H9 (cell line): Measurements from ENCODE around the gene FAM149B1. TPM values are rescaled to one million over a fixed set of nuclear protein-coding genes. Genes with fewer than 3 reads are reported as not detected.

Source experiments
- DNase-seq: peaks from one replicate; pipeline ENCODE4 v3.0.0-alpha.2; 2017
- H2AFZ ChIP-seq: one replicate; pipeline ENCODE4 v1.6.1; 2013; ENCODE audit warnings: mild to moderate bottlenecking, low read length, control low read depth, moderate library complexity
- H2AK5ac ChIP-seq: 2 replicates; pipeline ENCODE4 v1.6.1; 2013; ENCODE audit warnings: low read length, control low read depth, mixed read lengths; ENCODE audit not compliant: insufficient read length
- H2BK120ac ChIP-seq: one replicate; pipeline ENCODE4 v1.6.1; 2013; ENCODE audit warnings: low read depth, mild to moderate bottlenecking, low read length, control low read depth, inconsistent platforms; ENCODE audit not compliant: poor library complexity, severe bottlenecking
- H2BK12ac ChIP-seq: 2 replicates; pipeline ENCODE4 v1.6.1; 2013; ENCODE audit warnings: low read length, control low read depth, mixed read lengths, low read depth; ENCODE audit not compliant: insufficient read length
- H2BK15ac ChIP-seq: 2 replicates; pipeline ENCODE4 v1.6.1; 2013; ENCODE audit warnings: low read depth, low read length, control low read depth
- H2BK20ac ChIP-seq: one replicate; pipeline ENCODE4 v1.6.1; 2013; ENCODE audit warnings: low read depth, mild to moderate bottlenecking, low read length, control low read depth, inconsistent platforms; ENCODE audit not compliant: poor library complexity, severe bottlenecking
- H2BK5ac ChIP-seq: 2 replicates; pipeline ENCODE4 v1.6.1; 2013; ENCODE audit warnings: low read length, control low read depth, mixed read lengths; ENCODE audit not compliant: insufficient read length
- H3K14ac ChIP-seq: 2 replicates; pipeline ENCODE4 v1.6.1; 2013; ENCODE audit warnings: low read length, control low read depth; ENCODE audit not compliant: insufficient read depth
- H3K18ac ChIP-seq: 2 replicates; pipeline ENCODE4 v1.6.1; 2013; ENCODE audit warnings: low read depth, mild to moderate bottlenecking, mixed read lengths, low read length, control low read depth; ENCODE audit not compliant: insufficient read length
- H3K23ac ChIP-seq: 2 replicates; pipeline ENCODE4 v1.6.1; 2013; ENCODE audit warnings: low read length, control low read depth, mixed read lengths, low read depth; ENCODE audit not compliant: insufficient read length
- H3K23me2 ChIP-seq: 2 replicates; pipeline ENCODE4 v1.6.1; 2013; ENCODE audit warnings: low read depth, mild to moderate bottlenecking, mixed read lengths, low read length, control low read depth; ENCODE audit not compliant: insufficient read length, poor library complexity, severe bottlenecking
- H3K27ac ChIP-seq: 2 replicates; pipeline ENCODE4 v1.5.1; 2013; ENCODE audit warnings: low read length, control low read depth, mixed read lengths, low read depth; ENCODE audit not compliant: insufficient read length
- H3K27me3 ChIP-seq: 2 replicates; pipeline ENCODE4 v1.6.1; 2013; ENCODE audit warnings: low read length, control low read depth, inconsistent platforms; ENCODE audit not compliant: insufficient read depth
- H3K4ac ChIP-seq: 2 replicates; pipeline ENCODE4 v1.6.1; 2013; ENCODE audit warnings: low read depth, mild to moderate bottlenecking, control low read depth, inconsistent platforms, low read length, moderate library complexity
- H3K4me1 ChIP-seq: 2 replicates; pipeline ENCODE4 v1.6.1; 2013; ENCODE audit warnings: low read length, control low read depth, inconsistent platforms; ENCODE audit not compliant: insufficient read depth
- H3K4me2 ChIP-seq: 2 replicates; pipeline ENCODE4 v1.6.1; 2013; ENCODE audit warnings: low read length, control low read depth, mixed read lengths; ENCODE audit not compliant: insufficient read length, insufficient read depth
- H3K56ac ChIP-seq: 2 replicates; pipeline ENCODE4 v1.6.1; 2013; ENCODE audit warnings: low read depth, mild to moderate bottlenecking, mixed read lengths, low read length, control low read depth; ENCODE audit not compliant: insufficient read length
- H3K79me1 ChIP-seq: 2 replicates; pipeline ENCODE4 v1.6.1; 2013; ENCODE audit warnings: low read depth, mild to moderate bottlenecking, moderate library complexity, low read length, control low read depth, inconsistent platforms; ENCODE audit not compliant: insufficient read depth, poor library complexity, severe bottlenecking
- H3K79me2 ChIP-seq: 2 replicates; pipeline ENCODE4 v1.6.1; 2013; ENCODE audit warnings: low read length, control low read depth, inconsistent platforms; ENCODE audit not compliant: insufficient read depth
- H3K9ac ChIP-seq: 2 replicates; pipeline ENCODE4 v1.6.1; 2013; ENCODE audit warnings: low read length, control low read depth, mixed read lengths; ENCODE audit not compliant: insufficient read length; ENCODE audit errors: extremely low read depth
- H3K9me3 ChIP-seq: one replicate; pipeline ENCODE4 v1.6.1; 2013; ENCODE audit warnings: low read depth, low read length, inconsistent platforms; ENCODE audit not compliant: control insufficient read depth
- H3T11ph ChIP-seq: one replicate; pipeline ENCODE4 v1.6.1; 2013; ENCODE audit warnings: mild to moderate bottlenecking, low read length, control low read depth, inconsistent platforms
- H4K20me1 ChIP-seq: one replicate; pipeline ENCODE4 v1.6.1; 2013; ENCODE audit not compliant: control insufficient read depth, insufficient read length, insufficient read depth
- H4K5ac ChIP-seq: 2 replicates; pipeline ENCODE4 v1.6.1; 2013; ENCODE audit warnings: low read depth, mild to moderate bottlenecking, mixed read lengths, low read length, control low read depth; ENCODE audit not compliant: insufficient read length
- H4K8ac ChIP-seq: replicated peaks from 2 replicates; pipeline ENCODE4 v1.6.1; 2013; ENCODE audit warnings: low read length, control low read depth, mixed read lengths, low read depth; ENCODE audit not compliant: insufficient read length
- H4K91ac ChIP-seq: 2 replicates; pipeline ENCODE4 v1.6.1; 2013; ENCODE audit warnings: low read depth, mild to moderate bottlenecking, moderate library complexity, mixed read lengths, low read length, control low read depth; ENCODE audit not compliant: insufficient read length
- H3K27ac Mint-ChIP-seq, 3 experiments: 2 replicates in 2 of 3; 3 replicates in 1 of 3; pipeline ENCODE4 v1.8.0; 2020 to 2021; ENCODE audit warnings: mixed read lengths in 3 of 3, mild to moderate bottlenecking in 1 of 3, moderate library complexity in 1 of 3
- H3K27me3 Mint-ChIP-seq: 2 replicates; pipeline ENCODE4 v1.8.0; 2021; ENCODE audit warnings: low read depth, mild to moderate bottlenecking, moderate library complexity, mixed read lengths
- H3K36me3 Mint-ChIP-seq, 3 experiments: 2 replicates in 2 of 3; 3 replicates in 1 of 3; pipeline ENCODE4 v1.8.0; 2020 to 2021; ENCODE audit warnings: low read depth in 3 of 3, mixed read lengths in 3 of 3; ENCODE audit not compliant: insufficient read depth in 1 of 3
- H3K4me1 Mint-ChIP-seq, 2 experiments: 2 replicates each; pipeline ENCODE4 v1.8.0; 2020; ENCODE audit warnings: mixed read lengths in 2 of 2
- H3K4me3 Mint-ChIP-seq, 2 experiments: 2 replicates in 1 of 2; 3 replicates in 1 of 2; pipeline ENCODE4 v1.8.0; 2020 to 2021; ENCODE audit warnings: mild to moderate bottlenecking in 2 of 2, mixed read lengths in 2 of 2, moderate library complexity in 1 of 2
- H3K9me3 Mint-ChIP-seq, 2 experiments: 2 replicates in 1 of 2; 3 replicates in 1 of 2; pipeline ENCODE4 v1.8.0; 2020; ENCODE audit warnings: mild to moderate bottlenecking in 2 of 2, mixed read lengths in 2 of 2, moderate library complexity in 1 of 2
- CTCF ChIP-seq: fragments of 200-600 bp; sonication (generic); conservative IDR thresholded peaks from 3 replicates; pipeline ENCODE4 v1.8.0; 2021; ENCODE audit warnings: antibody characterized with exemption, mild to moderate bottlenecking
- WGBS: extraction: QIAGEN DNeasy Blood & Tissue Kit; methylation state at CpG from one replicate; pipeline ENCODE4 v1.1.7; 2013; ENCODE audit warnings: missing lambda C conversion rate, low lambda C conversion rate, mixed read lengths; ENCODE audit not compliant: insufficient read length; ENCODE audit errors: extremely low coverage; 5-methylcytosine and 5-hydroxymethylcytosine counted together
- total RNA-seq: library from RNA; stranded (reverse); gene quantifications from 2 replicates; pipeline ENCODE4 v1.2.1, GENCODE V29; 2021

Gene FAM149B1
- total RNA-seq, 1 experiment from 2014 or later, result 17.9 TPM

DNA sequence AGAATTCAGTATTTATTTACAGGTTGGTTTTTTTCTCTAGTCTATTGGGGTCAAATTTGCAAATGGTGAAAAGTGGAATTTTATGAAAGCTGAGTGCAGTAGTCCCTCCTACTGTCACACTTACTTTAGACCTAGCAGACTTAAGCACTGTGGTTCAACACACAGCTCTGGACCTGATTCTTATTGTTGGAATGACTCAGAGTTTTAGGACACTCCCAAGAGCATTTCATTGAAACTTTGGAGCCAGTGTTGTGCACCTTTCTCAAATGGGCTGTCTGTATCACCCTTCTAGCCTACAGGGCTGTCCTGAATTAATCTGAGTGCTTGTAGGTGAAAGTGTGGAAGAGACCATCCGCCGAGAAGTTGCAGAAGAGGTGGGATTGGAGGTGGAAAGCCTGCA is 41.6 kb upstream of the FAM149B1 start:
- Histone ChIP-seq H2AFZ (no peak overlapping the region), H3K23me2 (no peaks in the 10 kb centered on the region), H2BK120ac (no peak overlapping the region), H3K4me1 (no peaks in the 10 kb centered on the region), H4K5ac (no peak overlapping the region), H2BK15ac (no peak overlapping the region), H3K79me2 (no peaks in the 10 kb centered on the region), H3K79me1 (peaks cover 3% of the 10 kb centered on the region), H3K27ac (no peak overlapping the region), H4K8ac (no peak overlapping the region), H4K91ac (no peak overlapping the region), H3K23ac (no peak overlapping the region), H3K4me2 (no peak overlapping the region), H3K14ac (no peak overlapping the region), H2BK5ac (no peak overlapping the region), H3K9ac (no peak overlapping the region), H3K56ac (no peak overlapping the region), H2BK12ac (no peak overlapping the region), H3K4ac (no peak overlapping the region), H3K9me3 (no peaks in the 10 kb centered on the region), H4K20me1 (no peaks in the 10 kb centered on the region), H3K27me3 (no peaks in the 10 kb centered on the region), H3K18ac (no peak overlapping the region), H2BK20ac (no peak overlapping the region), H3T11ph (no peak overlapping the region), H2AK5ac (no peak overlapping the region)
- H3K9me3 Mint-ChIP-seq, result no peaks in the 10 kb centered on the region
- H3K27ac Mint-ChIP-seq, result peak overlapping the region in 1 of 3 experiments; percentile 6; a peak in 1 of 7 replicates
- H3K27me3 Mint-ChIP-seq, result no peaks in the 10 kb centered on the region
- no peak overlapping the region for H3K4me3 Mint-ChIP-seq
- H3K4me1 Mint-ChIP-seq, result no peaks in the 10 kb centered on the region
- no peak for DNase-seq
- WGBS, result no CpG with 5 or more reads among the region's 2 CpGs
- peaks cover 3 to 35% (median 12%) of the 10 kb centered on the region in 3 experiments; a peak in 6 of 7 replicates for H3K36me3 Mint-ChIP-seq
- no peak for TF ChIP-seq CTCF
